Rectal smooth muscle tissue (tissue), 1 donor: ENCODE measurements around the gene ZNF30.
"Not testable (repeated sequence)": the region's sequence is repeated elsewhere in the genome, so short reads cannot be mapped to it uniquely, and the experiment has no call there.

Source experiments
- H3K27ac ChIP-seq: one replicate; pipeline ENCODE4 v1.7.0; 2013; ENCODE audit warnings: low read depth, low read length, inconsistent platforms
- H3K27me3 ChIP-seq: one replicate; pipeline ENCODE4 v1.7.0; 2013; ENCODE audit warnings: low read length; ENCODE audit not compliant: control insufficient read depth, insufficient read depth
- H3K36me3 ChIP-seq: one replicate; pipeline ENCODE4 v1.7.0; 2013; ENCODE audit warnings: low read length; ENCODE audit not compliant: control insufficient read depth, insufficient read depth
- H3K4me1 ChIP-seq: one replicate; pipeline ENCODE4 v1.7.0; 2013; ENCODE audit warnings: low read length; ENCODE audit not compliant: control insufficient read depth, insufficient read depth
- H3K4me3 ChIP-seq: one replicate; pipeline ENCODE4 v1.7.0; 2013; ENCODE audit warnings: low read length
- H3K9ac ChIP-seq: one replicate; pipeline ENCODE4 v1.7.0; 2013; ENCODE audit warnings: low read length

The ZNF30 gene

DNA sequence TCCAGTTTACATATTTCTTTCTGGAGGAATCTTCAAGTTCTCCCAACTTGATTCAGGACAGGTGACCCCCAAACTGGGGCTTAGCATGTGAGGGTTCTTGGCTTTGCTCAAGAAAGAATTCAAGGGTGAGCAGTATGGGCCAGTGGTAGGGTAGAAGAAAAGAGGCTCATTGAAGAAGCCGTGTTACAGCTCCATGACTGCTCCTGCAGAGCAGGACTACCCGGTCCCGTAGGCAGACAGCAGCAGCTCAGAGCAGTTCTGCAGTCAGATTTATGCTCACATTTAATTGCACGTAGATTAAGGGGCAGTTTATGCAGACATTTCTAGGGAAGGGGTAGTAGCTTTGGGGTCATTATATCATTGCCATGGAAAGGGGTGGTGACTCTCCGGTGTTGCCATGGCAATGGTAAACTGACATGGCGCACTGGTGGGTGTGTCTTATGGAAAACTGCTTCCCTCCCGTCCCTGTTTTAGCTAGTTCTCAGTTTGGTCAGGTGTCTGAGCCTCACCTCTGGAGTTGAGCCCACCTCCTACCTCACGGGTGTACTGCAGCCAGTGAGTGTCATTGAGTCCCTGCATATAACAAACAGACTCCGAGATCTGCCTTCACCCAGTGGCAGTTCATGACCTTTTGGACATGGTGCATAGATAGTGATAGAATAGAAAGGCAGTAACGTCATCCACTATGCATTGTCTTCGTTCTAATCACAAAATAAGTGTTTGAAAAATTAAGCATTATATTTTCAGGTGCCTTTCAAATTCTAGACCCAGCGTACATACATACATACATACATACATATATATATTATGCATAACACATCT lies 53.3 kb downstream of the ZNF30 start:
- no peak overlapping the region for H3K27ac ChIP-seq
- H3K4me1 ChIP-seq, result no peaks in the 10 kb centered on the region
- no peak overlapping the region for H3K4me3 ChIP-seq
- no peak overlapping the region for H3K9ac ChIP-seq
- H3K27me3 ChIP-seq, result no peaks in the 10 kb centered on the region
- H3K36me3 ChIP-seq, result no peaks in the 10 kb centered on the region

DNA sequence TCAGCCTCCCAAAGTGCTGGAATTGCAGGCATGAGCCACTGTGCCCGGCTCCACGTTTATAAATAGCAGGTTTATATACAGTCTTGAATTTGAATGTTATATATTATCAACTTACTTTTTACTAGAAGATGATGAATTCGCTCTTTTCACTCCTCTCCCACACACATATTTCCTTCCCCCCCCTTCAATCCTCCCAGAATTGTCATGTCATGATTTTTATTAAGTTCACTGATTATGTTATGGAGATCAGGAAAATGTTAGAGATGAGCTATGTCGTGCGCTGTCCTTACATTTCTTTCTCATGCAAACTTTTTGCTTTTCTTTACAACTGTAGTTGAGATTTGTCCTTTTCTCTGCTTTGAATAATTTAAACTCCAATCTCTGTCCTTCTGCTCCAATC lies 55.6 kb downstream of the ZNF30 start:
- no peak overlapping the region for H3K4me3 ChIP-seq
- H3K36me3 ChIP-seq, result no peaks in the 10 kb centered on the region
- no peaks in the 10 kb centered on the region for H3K4me1 ChIP-seq
- H3K27me3 ChIP-seq, result no peaks in the 10 kb centered on the region
- no peak overlapping the region for H3K27ac ChIP-seq
- H3K9ac ChIP-seq, result no peak overlapping the region

GRCh38 chr19:34983786-34984185 lies 57.1 kb downstream of the ZNF30 start:
- Histone ChIP-seq H3K4me3 (no peak overlapping the region), H3K9ac (no peak overlapping the region), H3K36me3 (no peaks in the 10 kb centered on the region), H3K27me3 (no peaks in the 10 kb centered on the region), H3K27ac (no peak overlapping the region), H3K4me1 (no peaks in the 10 kb centered on the region)

- Histone ChIP-seq H3K9ac (no peak overlapping the region), H3K27ac (no peak overlapping the region), H3K4me1 (no peaks in the 10 kb centered on the region), H3K4me3 (no peak overlapping the region), H3K36me3 (no peaks in the 10 kb centered on the region), H3K27me3 (no peaks in the 10 kb centered on the region)
These were observed 57.6 kb downstream of the ZNF30 start for GRCh38 chr19:34984287-34984686.

- H3K4me3 ChIP-seq, result no peak overlapping the region
- no peaks in the 10 kb centered on the region for H3K27me3 ChIP-seq
- no peak overlapping the region for H3K27ac ChIP-seq
- no peaks in the 10 kb centered on the region for H3K4me1 ChIP-seq
- H3K36me3 ChIP-seq, result no peaks in the 10 kb centered on the region
- H3K9ac ChIP-seq, result no peak overlapping the region
These were observed 58.7 kb downstream of the ZNF30 start for GRCh38 chr19:34985249-34986022.

DNA sequence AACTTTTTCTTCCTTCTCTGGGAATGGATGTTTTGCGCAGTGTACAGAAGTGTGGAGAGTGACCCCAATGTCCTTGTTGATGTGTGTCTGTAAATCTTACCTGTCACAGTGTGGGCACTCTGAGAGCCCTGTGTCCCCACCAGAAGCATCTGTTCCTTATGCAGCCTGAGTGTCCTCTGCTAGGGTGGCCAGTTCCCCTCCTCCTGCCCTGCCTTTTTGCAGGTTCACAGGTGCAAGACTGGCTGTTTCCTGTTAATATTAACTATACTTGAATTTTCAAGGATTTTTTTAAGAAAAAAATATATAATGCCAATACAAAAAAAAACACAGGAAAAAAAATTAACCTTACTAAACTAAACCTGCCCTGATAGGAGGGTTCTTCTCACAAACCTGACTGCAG lies 61.4 kb downstream of the ZNF30 start:
- Histone ChIP-seq H3K4me1 (no peaks in the 10 kb centered on the region), H3K9ac (no peak overlapping the region)

GRCh38 chr19:34989298-34989697 lies 62.6 kb downstream of the ZNF30 start:
- Histone ChIP-seq H3K9ac (no peak overlapping the region), H3K4me3 (no peak overlapping the region), H3K36me3 (no peaks in the 10 kb centered on the region), H3K4me1 (no peaks in the 10 kb centered on the region), H3K27me3 (no peaks in the 10 kb centered on the region), H3K27ac (no peak overlapping the region)

More for the DNA sequence above, 61.4 kb downstream of the ZNF30 start:
- no peak overlapping the region for H3K4me3 ChIP-seq
- H3K27me3 ChIP-seq, result no peaks in the 10 kb centered on the region
- H3K36me3 ChIP-seq, result no peaks in the 10 kb centered on the region
- H3K27ac ChIP-seq, result no peak overlapping the region

DNA sequence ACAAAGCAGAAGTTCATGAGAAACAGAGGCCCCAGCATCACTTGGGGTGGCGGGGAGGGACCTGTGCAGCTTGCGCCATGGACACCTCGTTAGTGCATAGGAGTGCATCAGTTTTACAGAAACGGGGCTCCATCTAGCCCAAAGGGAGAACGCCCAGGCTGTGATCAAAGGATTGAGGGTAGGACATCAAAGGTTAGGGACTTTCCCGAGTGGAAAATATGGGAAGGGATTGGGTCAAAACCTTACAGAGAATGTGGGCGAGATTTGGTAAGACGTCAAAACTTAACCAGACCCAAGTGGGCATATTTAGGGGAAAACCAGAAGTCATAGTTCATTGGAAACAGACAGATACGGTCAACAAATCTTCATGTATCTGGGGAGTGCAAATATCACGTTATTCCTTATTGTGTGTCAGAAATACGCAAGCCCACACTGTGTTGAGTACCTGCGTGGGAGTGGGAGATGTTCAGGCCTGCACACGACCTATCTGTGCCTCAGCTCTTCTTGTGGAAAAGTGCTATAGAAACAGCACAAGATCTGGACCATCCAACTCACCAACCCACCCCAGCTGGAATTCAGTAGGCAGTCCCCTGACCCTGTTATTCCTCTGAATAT lies 64.0 kb downstream of the ZNF30 start:
- no peaks in the 10 kb centered on the region for H3K36me3 ChIP-seq
- no peak overlapping the region for H3K9ac ChIP-seq
- no peak overlapping the region for H3K4me3 ChIP-seq
- no peak overlapping the region for H3K27ac ChIP-seq
- H3K4me1 ChIP-seq, result no peaks in the 10 kb centered on the region
- no peaks in the 10 kb centered on the region for H3K27me3 ChIP-seq

DNA sequence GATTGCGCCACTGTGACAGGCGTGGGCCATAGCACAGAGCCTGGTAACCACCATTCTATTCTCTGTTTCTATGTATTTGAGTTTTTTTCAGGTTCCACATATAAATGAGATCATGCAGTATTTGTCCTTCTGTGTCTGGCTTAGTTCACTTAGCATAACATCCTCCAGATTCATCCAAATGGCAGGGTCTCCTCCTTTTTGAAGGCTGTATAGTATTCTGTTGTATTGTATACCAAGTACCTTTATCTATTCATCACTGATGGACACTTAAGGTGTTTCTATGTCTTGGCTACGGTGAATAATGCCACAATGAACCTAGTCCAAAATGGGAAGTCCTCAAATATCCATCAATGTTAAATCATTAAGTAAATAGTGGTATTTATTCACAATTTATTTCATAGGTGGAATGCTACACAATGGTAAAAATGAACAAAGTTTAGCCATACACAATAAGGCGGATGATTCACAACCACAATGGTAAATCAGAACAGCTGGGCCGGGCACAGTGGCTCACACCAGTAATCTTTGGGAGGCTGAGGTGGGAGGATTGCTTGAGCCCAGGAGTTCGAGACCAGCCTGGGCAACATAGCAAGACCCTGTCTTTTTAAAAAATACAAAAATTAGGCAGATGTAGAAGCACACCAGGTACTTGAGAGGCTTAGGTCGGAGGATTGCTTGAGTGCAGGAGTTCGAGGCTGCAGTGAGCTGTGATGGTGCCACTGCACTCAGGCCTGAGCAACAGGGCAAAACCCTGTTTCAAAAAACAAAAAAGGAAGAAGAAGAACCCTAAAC lies 65.0 kb downstream of the ZNF30 start:
- Histone ChIP-seq H3K27me3 (no peaks in the 10 kb centered on the region), H3K9ac (no peak overlapping the region), H3K4me3 (no peak overlapping the region), H3K4me1 (no peaks in the 10 kb centered on the region), H3K36me3 (no peaks in the 10 kb centered on the region), H3K27ac (no peak overlapping the region)

GRCh38 chr19:34992582-34992981 lies 65.9 kb downstream of the ZNF30 start:
- not testable (repeated sequence) for H3K36me3 ChIP-seq, H3K4me3 ChIP-seq, H3K9ac ChIP-seq, H3K27me3 ChIP-seq, H3K27ac ChIP-seq, H3K4me1 ChIP-seq

DNA sequence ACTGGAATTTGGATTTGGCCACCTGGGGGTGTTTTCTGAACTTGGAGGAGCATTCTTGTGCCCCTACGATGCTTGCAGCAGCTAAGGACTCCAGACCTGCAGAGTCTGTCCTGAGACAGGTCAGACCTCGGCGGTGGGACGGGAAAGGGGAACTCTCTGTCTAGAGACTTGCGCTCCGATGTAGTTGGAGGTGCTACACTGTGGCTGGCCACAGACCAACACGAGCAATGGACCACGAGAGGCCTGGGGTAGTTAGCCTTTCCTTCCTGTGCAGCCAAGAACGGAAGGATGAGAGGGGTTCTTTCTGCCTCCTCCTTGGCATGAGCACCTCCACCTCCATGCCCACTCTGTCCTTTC lies 67.6 kb downstream of the ZNF30 start:
- Histone ChIP-seq H3K4me3 (no peak overlapping the region), H3K9ac (no peak overlapping the region)

More for the DNA sequence above, 67.6 kb downstream of the ZNF30 start:
- Histone ChIP-seq H3K27ac (no peak overlapping the region), H3K4me1 (no peaks in the 10 kb centered on the region), H3K36me3 (no peaks in the 10 kb centered on the region), H3K27me3 (no peaks in the 10 kb centered on the region)
